K562 (cell line): ENCODE data around the gene DELE1. TPM values are rescaled to one million over a fixed set of nuclear protein-coding genes. Genes with fewer than 3 reads are reported as not detected.

Experiments used
- ATAC-seq: fragments of 200-7000 bp; cut with Tn5 transposase; 3 replicates; pipeline ENCODE4 v1.9.1; 2020; ENCODE audit warnings: moderate library complexity
- BruUV-seq: library from RNA; stranded (reverse); fragments of 400-500 nt; replicated peaks from 2 replicates; lab custom pipeline; 2021; lab: Mats Ljungman, UMichigan
- CTCF ChIA-PET: fragments of 300-600 bp; formaldehyde crosslinking; extraction: SDS; loops from one replicate; lab custom pipeline; 2021; ENCODE audit warnings: low intra/inter-chr PET ratio; lab: Yijun Ruan, JAX
- POLR2A ChIA-PET: fragments of 300-600, 350-650 bp; sonication (Branson Sonifier 250); formaldehyde crosslinking; extraction: SDS; loops from one replicate; lab custom pipeline; 2021; ENCODE audit warnings: antibody characterized with exemption, inconsistent platforms; lab: Yijun Ruan, JAX
- DNase-seq, 4 experiments: peaks; one replicate each; pipeline versions ENCODE4 v3.0.0 to v3.0.0-alpha.2; 2011 to 2018; ENCODE audit warnings: low spot score in 3 of 4, mixed read lengths in 3 of 4; ENCODE audit errors: extremely low read depth in 1 of 4
- FAIRE-seq: peaks from 2 replicates; lab custom pipeline; 2011; peaks lifted over from hg19 to GRCh38; lab: Jason Lieb, UNC
- H2AFZ ChIP-seq: 2 replicates; pipeline ENCODE4 v1.6.0; 2011; ENCODE audit warnings: low read depth, low read length, control low read depth, inconsistent platforms
- H3K27ac ChIP-seq: fragments of 200-600 bp; 3 replicates; pipeline ENCODE4 v1.8.0; 2011; ENCODE audit warnings: low read depth, mild to moderate bottlenecking, control low read depth, inconsistent platforms, low read length, moderate library complexity, mixed read lengths; ENCODE audit errors: extremely low read depth
- H3K27me3 ChIP-seq, 2 experiments: fragments of 300-600 bp in 1 of 2; 2 replicates in 1 of 2; 3 replicates in 1 of 2; pipeline versions ENCODE4 v1.6.0 to v1.8.0; 2011; ENCODE audit warnings: inconsistent platforms in 2 of 2, low read length in 2 of 2, mild to moderate bottlenecking in 1 of 2, mixed read lengths in 1 of 2, moderate library complexity in 1 of 2; ENCODE audit not compliant: control insufficient read depth in 2 of 2, insufficient read depth in 2 of 2
- H3K36me3 ChIP-seq: fragments of 300-600 bp; 3 replicates; pipeline ENCODE4 v1.8.0; 2011; ENCODE audit warnings: mild to moderate bottlenecking, low read length, inconsistent platforms; ENCODE audit not compliant: control insufficient read depth, insufficient read depth
- H3K4me1 ChIP-seq, 2 experiments: fragments of 200-600 bp in 1 of 2; replicated peaks in 1 of 2; 2 replicates in 1 of 2; 3 replicates in 1 of 2; pipeline versions ENCODE4 v1.5.1 to v1.8.0; 2011; ENCODE audit warnings: inconsistent platforms in 2 of 2, low read length in 2 of 2, mild to moderate bottlenecking in 1 of 2, mixed read lengths in 1 of 2, moderate library complexity in 1 of 2; ENCODE audit not compliant: control insufficient read depth in 2 of 2, insufficient read depth in 2 of 2
- H3K4me2 ChIP-seq: 2 replicates; pipeline ENCODE4 v1.6.1; 2011; ENCODE audit warnings: low read length, control low read depth, inconsistent platforms, mixed read lengths; ENCODE audit not compliant: insufficient read depth
- H3K4me3 ChIP-seq: fragments of 200-600 bp; sonication (generic), shearing (Covaris generic); 2 replicates; pipeline ENCODE4 v1.5.1; 2016; ENCODE audit warnings: control low read depth, inconsistent platforms
- H3K79me2 ChIP-seq: fragments of 200-600 bp; 3 replicates; pipeline ENCODE4 v1.8.0; 2011; ENCODE audit warnings: low read length, inconsistent platforms; ENCODE audit not compliant: control insufficient read depth, insufficient read depth
- H3K9ac ChIP-seq, 2 experiments: 2 replicates each; pipeline versions ENCODE4 v1.6.0 to v1.6.1; 2011; ENCODE audit warnings: low read depth in 2 of 2, low read length in 2 of 2, control low read depth in 1 of 2, inconsistent platforms in 1 of 2, mild to moderate bottlenecking in 1 of 2, mixed read lengths in 1 of 2; ENCODE audit not compliant: insufficient read depth in 1 of 2
- H3K9me1 ChIP-seq: one replicate; pipeline ENCODE4 v1.6.0; 2011; ENCODE audit warnings: inconsistent platforms, mild to moderate bottlenecking, low read length, moderate library complexity; ENCODE audit not compliant: control insufficient read depth, insufficient read depth
- H3K9me3 ChIP-seq: replicated peaks from 2 replicates; pipeline ENCODE4 v1.5.1; 2011; ENCODE audit warnings: low read depth, low read length, inconsistent platforms; ENCODE audit not compliant: control insufficient read depth, insufficient read depth
- H4K20me1 ChIP-seq: replicated peaks from 2 replicates; pipeline ENCODE4 v1.6.1; 2011; ENCODE audit warnings: low read length, inconsistent platforms, mixed read lengths; ENCODE audit not compliant: control insufficient read depth, insufficient read depth
- E2F3 ChIP-seq: fragments of 250-450 bp; sonication (Bioruptor Pico); IDR thresholded peaks from 2 replicates; pipeline ENCODE4 v1.4.0; 2020; ENCODE audit warnings: mild to moderate bottlenecking
- PKNOX1 ChIP-seq: fragments of 450-650 bp; IDR thresholded peaks from 2 replicates; pipeline ENCODE4 v1.6.1; 2016
- WGBS: fragments of 100-300 bp; shearing (Covaris generic); methylation state at CpG from one replicate; pipeline ENCODE4 v1.1.6; 2016; ENCODE audit warnings: low coverage, mixed read lengths; ENCODE audit not compliant: insufficient coverage; ENCODE audit errors: missing lambda C conversion rate; 5-methylcytosine and 5-hydroxymethylcytosine counted together
- in situ Hi-C: fragments of 300-500 bp; cut with MboI; formaldehyde crosslinking; loops from 4 replicates; pipeline ENCODE4 v1.15.0; 2018; ENCODE audit warnings: inconsistent platforms, mixed read lengths
- intact Hi-C: fragments of 100-400 bp; cut with micrococcal nuclease; formaldehyde crosslinking; loops from 2 replicates; pipeline ENCODE4 v1.14.2; 2022
- polyA plus RNA-seq, 8 experiments: library from polyadenylated mRNA; depleted of rRNA in 4 of 8; stranded (reverse) in 5 of 8; unstranded in 3 of 8; fragments of >200 nt; fragmentation: Nextera tagmentation in 2 of 8; fragmentation: Illumina TruSeq in 1 of 8; extraction: Ambion mirVana in 2 of 8; extraction: Trizol in 1 of 8; gene quantifications; 2 replicates each; pipeline versions ENCODE4 v1.2.1 to v1.2.3, GENCODE V29; 2011 to 2014; ENCODE audit warnings: inconsistent platforms in 1 of 8, missing spikeins in 1 of 8
- total RNA-seq, 7 experiments: library from RNA; depleted of rRNA in 6 of 7; stranded (reverse); fragments of >200 nt in 6 of 7; fragmentation: Illumina TruSeq in 2 of 7; extraction: Trizol in 2 of 7; gene quantifications; 2 replicates each; pipeline versions ENCODE4 v1.2.1 to v1.2.3, GENCODE V29; 2011 to 2021; ENCODE audit warnings: low replicate concordance in 1 of 7

Gene DELE1
- total and polyA plus RNA-seq, 9 of the 15 experiments (the other 6 are each of a cell fraction or from before 2014, with no cell fraction given) = 16.6 to 74.4 (median 49.8) TPM

- Histone ChIP-seq H3K4me3 (no peak overlapping the region), H3K36me3 (peaks cover 19% of the 10 kb centered on the region; the same call in 2 of the 3 replicates), H3K9me3 (no peaks in the 10 kb centered on the region), H3K9me1 (no peaks in the 10 kb centered on the region), H2AFZ (no peak overlapping the region), H3K79me2 (no peaks in the 10 kb centered on the region)
- ATAC-seq = no peak
- intact Hi-C loops = no loop called here
- POLR2A ChIA-PET = interaction anchor here (1.0 to 3.6 kb wide), 5 partner anchors 12 to 278 kb away, joined by 3 to 18 read pairs (median 4); partner anchors contain the start of gene RNF14
- in situ Hi-C loops = no loop called here
- CTCF ChIA-PET = interaction anchor here (0.7 kb wide), 1 partner anchor 202 kb away, joined by 3 read pairs; no protein-coding TSS in a partner anchor
- no TSS peak for BruUV-seq
- WGBS = 25% methylated on average over 9 of the region's 9 CpGs
- TF ChIP-seq PKNOX1 (peak; percentile 48; the same call in 1 of the 2 replicates), E2F3 (CRISPR knock-in tag) (no peak)
- TF ChIP-seq, all 486 proteins: peak for 1
- DNase-seq (no peak), FAIRE-seq (peak; percentile 23)
- Histone ChIP-seq H3K9ac (no peak overlapping the region), H3K4me2 (no peak overlapping the region), H3K27ac (no peak overlapping the region), H4K20me1 (0 out of 2 replicates have a peak, but pooled peaks cover 4% of the 10 kb centered on the region), H3K27me3 (peaks cover 11 to 22% of the 10 kb centered on the region in 2 experiments; a peak in 3 of 5 replicates), H3K4me1 (peaks cover 0 to 9% of the 10 kb centered on the region in 2 experiments; a peak in 2 of 5 replicates)
Measured at GRCh38 chr5:141942185-141942857, 18.6 kb downstream of the DELE1 start.
